H54 (cell line): ENCODE measurements around the gene SRD5A1.

Source experiments
- DNase-seq: peaks from one replicate; pipeline ENCODE4 v3.0.0; 2011; ENCODE audit warnings: low spot score, mixed read lengths; ENCODE audit not compliant: insufficient read length
- FAIRE-seq: peaks from 3 replicates; lab custom pipeline; 2011; peaks lifted over from hg19 to GRCh38; lab: Jason Lieb, UNC
- POLR2A ChIP-seq: IDR thresholded peaks from 2 replicates; pipeline ENCODE4 v1.6.1; 2011; ENCODE audit warnings: low read depth, mild to moderate bottlenecking, low read length

The SRD5A1 gene

GRCh38 chr5:6719896-6720560 lies 86.8 kb downstream of the SRD5A1 start:
- TF ChIP-seq POLR2A, result no peak
- FAIRE-seq (no peak), DNase-seq (no peak)

GRCh38 chr5:6720561-6720921 lies 87.3 kb downstream of the SRD5A1 start:
- FAIRE-seq (no peak), DNase-seq (no peak)
- no peak for TF ChIP-seq POLR2A

- no peak for DNase-seq
- no peak for TF ChIP-seq POLR2A
- no peak for FAIRE-seq
Measured at GRCh38 chr5:6721442-6721841, 88.2 kb downstream of the SRD5A1 start.

- DNase-seq (no peak), FAIRE-seq (no peak)
- TF ChIP-seq POLR2A, result no peak
Measured at GRCh38 chr5:6722015-6722414, 88.8 kb downstream of the SRD5A1 start.

- DNase-seq (no peak), FAIRE-seq (no peak)
- TF ChIP-seq POLR2A, result no peak
Measured at GRCh38 chr5:6723122-6723815, 90.0 kb downstream of the SRD5A1 start.

DNA sequence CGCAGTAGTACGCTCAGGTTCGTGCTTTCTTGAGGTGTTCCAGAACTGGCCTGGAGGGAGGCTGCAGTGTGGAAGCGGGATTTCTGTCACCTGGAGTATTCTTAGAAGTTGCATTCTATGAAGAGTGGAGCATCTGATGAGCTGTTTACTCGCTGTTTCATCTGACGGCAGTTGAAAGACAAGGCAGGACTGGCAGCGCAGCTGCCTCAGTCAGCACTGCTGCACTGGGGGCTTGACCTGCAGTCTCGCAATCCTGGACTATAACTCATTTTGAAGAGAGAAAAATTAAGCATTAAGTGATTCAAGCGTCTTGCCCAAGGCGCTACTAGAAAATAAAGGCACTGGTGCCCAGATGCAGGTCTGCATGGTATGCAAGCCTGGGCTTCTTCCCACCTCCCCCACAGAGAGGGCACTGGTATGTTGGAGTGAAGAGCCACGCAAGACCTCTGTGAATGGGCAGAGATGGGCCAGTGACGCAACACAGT lies 90.6 kb downstream of the SRD5A1 start:
- no peak for TF ChIP-seq POLR2A
- no peak for FAIRE-seq
- no peak for DNase-seq
